Gastroesophageal sphincter (tissue), 4 donors: ENCODE measurements around the gene CBX7. TPM values are rescaled to one million over a fixed set of nuclear protein-coding genes. Genes with fewer than 3 reads are reported as not detected.
A peak's percentile ranks its signal among the peaks of the same experiment; 100 is the strongest.

Experiments
- ATAC-seq: fragments of 150-250 bp; one replicate; pipeline ENCODE4 v1.9.1; 2016; ENCODE audit warnings: mild to moderate bottlenecking, moderate library complexity
- H3K27ac ChIP-seq, 4 donors: fragments of 200-600 bp; sonication (generic) in 3 of 4; 1 replicate in 3 of 4; 2 replicates in 1 of 4; pipeline ENCODE4 v1.5.1; 2016 to 2019
- H3K27me3 ChIP-seq: fragments of 200-600 bp; sonication (generic); one replicate; pipeline ENCODE4 v1.5.1; 2019
- H3K36me3 ChIP-seq, 2 donors: fragments of 200-600 bp; sonication (generic); one replicate each; pipeline ENCODE4 v1.5.1; 2019; ENCODE audit warnings: control low read depth in 1 of 2
- H3K4me1 ChIP-seq, 3 donors: fragments of 200-600 bp; sonication (generic); 1 replicate in 2 of 3; 2 replicates in 1 of 3; pipeline ENCODE4 v1.5.1; 2016 to 2019; ENCODE audit warnings: control low read depth in 2 of 3
- H3K4me3 ChIP-seq, 2 donors: fragments of 200-600 bp; sonication (generic); one replicate each; pipeline ENCODE4 v1.5.1; 2019; ENCODE audit warnings: mild to moderate bottlenecking in 1 of 2, moderate library complexity in 1 of 2
- H3K9me3 ChIP-seq, 3 donors: fragments of 200-600 bp; sonication (generic); one replicate each; pipeline ENCODE4 v1.5.1; 2017 to 2019; ENCODE audit warnings: control low read depth in 2 of 3
- EP300 ChIP-seq: sonication (generic); formaldehyde crosslinking; IDR thresholded peaks from one replicate; pipeline ENCODE4 v1.6.1; 2017; ENCODE audit warnings: antibody characterized with exemption, mild to moderate bottlenecking
- POLR2A ChIP-seq, 2 donors: fragments of 450-650 bp; IDR thresholded peaks; one replicate each; pipeline ENCODE4 v1.6.1; 2017; ENCODE audit warnings: antibody characterized with exemption in 2 of 2, mild to moderate bottlenecking in 2 of 2, moderate library complexity in 1 of 2
- POLR2AphosphoS5 ChIP-seq: sonication (generic); formaldehyde crosslinking; IDR thresholded peaks from one replicate; pipeline ENCODE4 v1.6.1; 2017; ENCODE audit warnings: antibody characterized with exemption
- WGBS, 2 donors: methylation state at CpG; one replicate each; pipeline ENCODE4 v1.1.5; 2018; ENCODE audit warnings: low coverage in 1 of 2; 5-methylcytosine and 5-hydroxymethylcytosine counted together
- total RNA-seq, 4 donors: library from RNA; depleted of rRNA; stranded (reverse); fragments of >200 nt; gene quantifications; one replicate each; pipeline ENCODE4 v1.1.0, GENCODE V29; 2016
- TF ChIP-seq, protein P1 (sequence below), 4 experiments: fragments of 200-600 bp in 2 of 4; fragments of 450-650 bp in 2 of 4; sonication (generic) in 1 of 4; IDR thresholded peaks; one replicate each; pipeline ENCODE4 v1.5.1; 2017 to 2019; ENCODE audit warnings: antibody characterized with exemption in 4 of 4, mild to moderate bottlenecking in 2 of 4, moderate library complexity in 2 of 4

Gene CBX7
- total RNA-seq, 4 donors from 2014 or later, result 102 to 223 (median 171) TPM

DNA sequence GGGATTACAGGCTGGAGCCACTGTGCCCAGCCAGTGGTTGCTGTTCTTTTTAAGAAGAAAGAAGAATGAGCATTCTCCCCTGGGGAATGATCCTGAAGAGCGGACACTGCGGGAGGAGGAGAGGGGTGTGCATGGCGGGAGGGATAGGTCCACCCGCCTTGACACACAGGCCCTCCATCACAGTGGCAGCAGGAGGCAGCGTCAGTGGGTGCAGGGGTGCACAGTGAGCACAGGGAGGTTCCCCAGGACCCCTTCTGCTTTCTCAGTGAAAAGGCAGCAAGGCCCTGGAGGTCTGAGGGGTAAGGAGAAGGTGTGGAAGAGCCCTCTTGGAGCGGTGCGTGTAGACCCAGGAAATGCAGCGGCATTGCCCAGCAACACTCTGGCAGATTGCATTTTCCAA lies 28.9 kb upstream of the CBX7 start:
- no peak for TF ChIP-seq POLR2AphosphoS5
- no peak for TF ChIP-seq EP300
- TF ChIP-seq, protein P1, sequence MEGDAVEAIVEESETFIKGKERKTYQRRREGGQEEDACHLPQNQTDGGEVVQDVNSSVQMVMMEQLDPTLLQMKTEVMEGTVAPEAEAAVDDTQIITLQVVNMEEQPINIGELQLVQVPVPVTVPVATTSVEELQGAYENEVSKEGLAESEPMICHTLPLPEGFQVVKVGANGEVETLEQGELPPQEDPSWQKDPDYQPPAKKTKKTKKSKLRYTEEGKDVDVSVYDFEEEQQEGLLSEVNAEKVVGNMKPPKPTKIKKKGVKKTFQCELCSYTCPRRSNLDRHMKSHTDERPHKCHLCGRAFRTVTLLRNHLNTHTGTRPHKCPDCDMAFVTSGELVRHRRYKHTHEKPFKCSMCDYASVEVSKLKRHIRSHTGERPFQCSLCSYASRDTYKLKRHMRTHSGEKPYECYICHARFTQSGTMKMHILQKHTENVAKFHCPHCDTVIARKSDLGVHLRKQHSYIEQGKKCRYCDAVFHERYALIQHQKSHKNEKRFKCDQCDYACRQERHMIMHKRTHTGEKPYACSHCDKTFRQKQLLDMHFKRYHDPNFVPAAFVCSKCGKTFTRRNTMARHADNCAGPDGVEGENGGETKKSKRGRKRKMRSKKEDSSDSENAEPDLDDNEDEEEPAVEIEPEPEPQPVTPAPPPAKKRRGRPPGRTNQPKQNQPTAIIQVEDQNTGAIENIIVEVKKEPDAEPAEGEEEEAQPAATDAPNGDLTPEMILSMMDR (IDR thresholded peaks at IDR 0.05), result no peak
- TF ChIP-seq POLR2A (IDR thresholded peaks at IDR 0.05), result no peak
- Histone ChIP-seq H3K4me3 (no peak overlapping the region), H3K27me3 (peaks cover 9% of the 10 kb centered on the region), H3K27ac (peak overlapping the region in 1 of 4 donors; percentile 78), H3K4me1 (peaks cover 0 to 49% (median 22%) of the 10 kb centered on the region in 3 donors), H3K9me3 (peaks cover 0 to 10% (median 0%) of the 10 kb centered on the region in 3 donors), H3K36me3 (no peaks in the 10 kb centered on the region)
- no peak for ATAC-seq
- 93 to 100% methylated on average over 3 of the region's 8 CpGs for WGBS, 2 donors

DNA sequence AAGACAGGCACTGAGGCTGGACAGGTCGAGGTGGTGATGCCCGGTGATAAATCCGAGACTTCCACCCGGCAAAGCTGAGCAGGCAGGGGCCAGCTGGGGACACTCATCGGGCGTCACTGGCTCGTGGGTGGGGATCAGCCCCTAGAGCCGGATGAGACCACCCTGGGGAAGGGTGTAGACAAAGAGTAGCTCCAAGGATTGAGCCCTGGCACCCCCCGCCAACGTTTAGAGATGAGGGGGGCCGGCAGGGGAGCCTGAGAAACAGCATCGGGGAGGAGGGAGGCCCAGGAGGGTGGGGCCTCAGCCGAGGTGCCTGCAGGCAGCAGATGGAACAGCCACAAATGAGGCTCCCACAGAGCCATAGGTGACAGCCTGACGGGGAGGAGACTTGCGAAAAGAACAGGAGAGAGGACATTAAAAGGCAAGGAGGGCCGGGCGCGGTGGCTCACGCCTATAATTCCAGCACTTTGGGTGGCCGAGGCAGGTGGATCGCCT lies 27.4 kb upstream of the CBX7 start:
- no peak overlapping the region for H3K4me3 ChIP-seq
- H3K9me3 ChIP-seq, result peaks cover 0 to 10% (median 0%) of the 10 kb centered on the region in 3 donors
- 60 to 69% methylated on average over 2 to 13 of the region's 21 CpGs for WGBS, 2 donors
- TF ChIP-seq POLR2A (IDR thresholded peaks at IDR 0.05), result no peak
- TF ChIP-seq, protein P1 (IDR thresholded peaks at IDR 0.05), result no peak
- TF ChIP-seq EP300, result no peak
- TF ChIP-seq POLR2AphosphoS5, result no peak
- H3K27ac ChIP-seq, result peak overlapping the region in 3 of 4 donors; percentile 38 to 78 (median 75)
- H3K36me3 ChIP-seq, result no peaks in the 10 kb centered on the region
- ATAC-seq, result no peak
- H3K27me3 ChIP-seq, result peaks cover 9% of the 10 kb centered on the region
- peaks cover 3 to 52% (median 35%) of the 10 kb centered on the region in 3 donors for H3K4me1 ChIP-seq

DNA sequence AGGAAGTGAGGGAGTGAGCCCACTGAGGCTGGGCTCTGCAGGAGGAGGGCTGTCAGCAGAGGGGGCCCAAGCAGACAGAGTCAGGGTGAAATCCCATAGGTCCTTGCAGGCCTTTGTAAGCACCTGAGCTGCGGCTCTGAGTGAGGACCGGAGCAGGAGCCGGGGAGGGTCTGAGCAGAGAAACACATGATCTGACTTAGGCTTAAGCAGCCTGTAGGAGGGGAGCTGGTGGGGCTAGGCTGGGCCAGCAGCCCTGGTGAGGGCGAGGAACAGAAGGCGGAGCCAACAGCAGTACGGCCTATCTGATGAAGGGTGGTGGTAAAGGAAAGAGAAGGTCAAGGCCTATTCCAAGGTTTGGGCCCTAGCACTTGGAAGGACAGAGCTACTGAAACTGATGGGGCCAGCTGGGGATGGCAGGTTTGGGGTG lies 26.9 kb upstream of the CBX7 start:
- ATAC-seq, result no peak
- Histone ChIP-seq H3K27me3 (peaks cover 9% of the 10 kb centered on the region), H3K27ac (peak overlapping the region in 3 of 4 donors; percentile 38 to 78 (median 75)), H3K4me3 (no peak overlapping the region), H3K36me3 (no peaks in the 10 kb centered on the region), H3K4me1 (peaks cover 3 to 52% (median 39%) of the 10 kb centered on the region in 3 donors), H3K9me3 (peaks cover 0 to 10% (median 0%) of the 10 kb centered on the region in 3 donors)
- TF ChIP-seq POLR2AphosphoS5 (no peak), POLR2A (IDR thresholded peaks at IDR 0.05) (no peak), EP300 (no peak)
- TF ChIP-seq, protein P1 (IDR thresholded peaks at IDR 0.05), result no peak
- WGBS, 2 donors, result 70 to 81% methylated on average over 5 to 6 of the region's 6 CpGs

GRCh38 chr22:39178206-39179111 lies 26.0 kb upstream of the CBX7 start:
- no peak for ATAC-seq
- Histone ChIP-seq H3K4me3 (no peak overlapping the region), H3K4me1 (peaks cover 3 to 56% (median 49%) of the 10 kb centered on the region in 3 donors), H3K9me3 (peaks cover 0 to 10% (median 0%) of the 10 kb centered on the region in 3 donors), H3K27ac (peak overlapping the region in 3 of 4 donors; percentile 71 to 78 (median 75)), H3K27me3 (peaks cover 9% of the 10 kb centered on the region), H3K36me3 (no peaks in the 10 kb centered on the region)
- WGBS, 2 donors, result 83 to 87% methylated on average over 15 to 16 of the region's 19 CpGs
- TF ChIP-seq POLR2AphosphoS5, result peak; percentile 36
- no peak for TF ChIP-seq POLR2A (IDR thresholded peaks at IDR 0.05)

DNA sequence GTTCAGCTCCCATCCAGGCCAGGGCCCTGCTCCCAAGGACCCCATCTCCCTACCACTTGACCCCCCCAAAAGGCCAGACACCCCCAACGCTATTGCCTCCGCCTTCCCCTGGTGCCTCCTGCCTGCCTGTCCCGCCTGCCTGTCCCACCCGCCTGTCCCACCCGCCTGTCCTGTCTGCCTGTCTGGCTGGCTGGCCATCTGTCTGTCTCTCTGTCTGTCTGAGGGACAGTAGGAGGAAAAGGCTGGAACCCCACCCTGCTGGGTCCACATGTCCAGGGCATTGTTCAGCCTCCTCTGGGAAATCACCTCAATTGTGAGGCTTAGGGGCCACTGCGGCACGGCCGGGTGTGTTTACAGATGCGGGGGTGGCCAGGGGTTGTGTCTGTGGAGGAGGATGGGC lies 25.3 kb upstream of the CBX7 start:
- 64 to 89% methylated on average over 5 to 8 of the region's 9 CpGs for WGBS, 2 donors
- TF ChIP-seq EP300 (no peak), POLR2AphosphoS5 (no peak), POLR2A (IDR thresholded peaks at IDR 0.05) (no peak)
- TF ChIP-seq, protein P1 (IDR thresholded peaks at IDR 0.05), result no peak
- ATAC-seq, result no peak
- peaks cover 8% of the 10 kb centered on the region for H3K27me3 ChIP-seq
- no peak overlapping the region for H3K4me3 ChIP-seq
- peaks cover 3 to 63% (median 55%) of the 10 kb centered on the region in 3 donors for H3K4me1 ChIP-seq
- peaks cover 0 to 10% (median 0%) of the 10 kb centered on the region in 3 donors for H3K9me3 ChIP-seq
- peak overlapping the region in 3 of 4 donors; percentile 71 to 78 (median 75) for H3K27ac ChIP-seq
- no peaks in the 10 kb centered on the region for H3K36me3 ChIP-seq
